ENCODE data around the gene MGAT3.

DNA sequence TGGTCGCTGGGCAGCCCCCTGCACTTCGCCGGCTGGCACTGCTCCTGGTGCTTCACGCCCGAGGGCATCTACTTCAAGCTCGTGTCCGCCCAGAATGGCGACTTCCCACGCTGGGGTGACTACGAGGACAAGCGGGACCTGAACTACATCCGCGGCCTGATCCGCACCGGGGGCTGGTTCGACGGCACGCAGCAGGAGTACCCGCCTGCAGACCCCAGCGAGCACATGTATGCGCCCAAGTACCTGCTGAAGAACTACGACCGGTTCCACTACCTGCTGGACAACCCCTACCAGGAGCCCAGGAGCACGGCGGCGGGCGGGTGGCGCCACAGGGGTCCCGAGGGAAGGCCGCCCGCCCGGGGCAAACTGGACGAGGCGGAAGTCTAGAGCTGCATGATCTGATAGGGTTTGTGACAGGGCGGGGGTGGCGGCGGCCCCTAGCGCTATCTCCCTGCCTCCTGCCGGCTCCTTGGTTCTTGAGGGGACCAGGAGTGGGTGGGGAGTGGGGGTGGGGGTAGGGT lies 31.8 kb downstream of the MGAT3 start:
- TF ChIP-seq, protein P1, sequence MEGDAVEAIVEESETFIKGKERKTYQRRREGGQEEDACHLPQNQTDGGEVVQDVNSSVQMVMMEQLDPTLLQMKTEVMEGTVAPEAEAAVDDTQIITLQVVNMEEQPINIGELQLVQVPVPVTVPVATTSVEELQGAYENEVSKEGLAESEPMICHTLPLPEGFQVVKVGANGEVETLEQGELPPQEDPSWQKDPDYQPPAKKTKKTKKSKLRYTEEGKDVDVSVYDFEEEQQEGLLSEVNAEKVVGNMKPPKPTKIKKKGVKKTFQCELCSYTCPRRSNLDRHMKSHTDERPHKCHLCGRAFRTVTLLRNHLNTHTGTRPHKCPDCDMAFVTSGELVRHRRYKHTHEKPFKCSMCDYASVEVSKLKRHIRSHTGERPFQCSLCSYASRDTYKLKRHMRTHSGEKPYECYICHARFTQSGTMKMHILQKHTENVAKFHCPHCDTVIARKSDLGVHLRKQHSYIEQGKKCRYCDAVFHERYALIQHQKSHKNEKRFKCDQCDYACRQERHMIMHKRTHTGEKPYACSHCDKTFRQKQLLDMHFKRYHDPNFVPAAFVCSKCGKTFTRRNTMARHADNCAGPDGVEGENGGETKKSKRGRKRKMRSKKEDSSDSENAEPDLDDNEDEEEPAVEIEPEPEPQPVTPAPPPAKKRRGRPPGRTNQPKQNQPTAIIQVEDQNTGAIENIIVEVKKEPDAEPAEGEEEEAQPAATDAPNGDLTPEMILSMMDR (IDR thresholded peaks at IDR 0.05) = no peak
- no peak for TF ChIP-seq POLR2A (IDR thresholded peaks at IDR 0.05)
- TF ChIP-seq POLR2AphosphoS5 (IDR thresholded peaks at IDR 0.05) = no peak
